GM19351 (cell line): ENCODE results near the gene RTN4RL2.
A peak's percentile ranks its signal among the peaks of the same experiment; 100 is the strongest.

Source experiments
- ATAC-seq: cut with Tn5 transposase; IDR thresholded peaks from one replicate; pipeline ENCODE4 v1.9.1; 2021; ENCODE audit warnings: mild to moderate bottlenecking, moderate library complexity; ENCODE audit not compliant: unreplicated experiment

RTN4RL2 gene

GRCh38 chr11:57461841-57462489 lies 1.6 kb downstream of the RTN4RL2 start:
- ATAC-seq, result no peak

GRCh38 chr11:57462597-57462996 lies 2.3 kb downstream of the RTN4RL2 start:
- ATAC-seq, result no peak

GRCh38 chr11:57463671-57464538 lies 3.6 kb downstream of the RTN4RL2 start:
- ATAC-seq, result no peak

- no peak for ATAC-seq
Measured at GRCh38 chr11:57464539-57465181, 4.3 kb downstream of the RTN4RL2 start.

GRCh38 chr11:57466680-57467079 lies 6.4 kb downstream of the RTN4RL2 start:
- no peak for ATAC-seq

- ATAC-seq, result no peak
Measured at GRCh38 chr11:57467508-57468157, 7.3 kb downstream of the RTN4RL2 start.

- no peak for ATAC-seq
Measured at GRCh38 chr11:57468276-57468675, 7.9 kb downstream of the RTN4RL2 start.

- no peak for ATAC-seq
Measured at GRCh38 chr11:57469268-57469667, 8.9 kb downstream of the RTN4RL2 start.

- no peak for ATAC-seq
Measured at GRCh38 chr11:57471496-57471895, 11.2 kb downstream of the RTN4RL2 start.

- no peak for ATAC-seq
Measured at GRCh38 chr11:57473285-57473841, 13.0 kb downstream of the RTN4RL2 start.

GRCh38 chr11:57474017-57474802 lies 13.9 kb downstream of the RTN4RL2 start:
- no peak for ATAC-seq

- ATAC-seq, result no peak
Measured at GRCh38 chr11:57474803-57475115, 14.4 kb downstream of the RTN4RL2 start.

- no peak for ATAC-seq
Measured at GRCh38 chr11:57475191-57475590, 14.9 kb downstream of the RTN4RL2 start.

- ATAC-seq, result no peak
Measured at GRCh38 chr11:57475671-57476046, 15.3 kb downstream of the RTN4RL2 start.

GRCh38 chr11:57476047-57476756 lies 15.9 kb downstream of the RTN4RL2 start:
- ATAC-seq, result peak; percentile 33

- peak; percentile 57 for ATAC-seq
Measured at GRCh38 chr11:57476757-57477506, 16.6 kb downstream of the RTN4RL2 start.

- ATAC-seq, result no peak
Measured at GRCh38 chr11:57477507-57478189, 17.3 kb downstream of the RTN4RL2 start.

- ATAC-seq, result no peak
Measured at GRCh38 chr11:57479021-57479663, 18.8 kb downstream of the RTN4RL2 start.
